Measurements from ENCODE around the gene KLHL3. TPM values are rescaled to one million over a fixed set of nuclear protein-coding genes. Genes with fewer than 3 reads are reported as not detected.

KLHL3 gene
- total RNA-seq, 3 donors from 2014 or later = 4.2 to 6.7 (median 5.4) TPM

DNA sequence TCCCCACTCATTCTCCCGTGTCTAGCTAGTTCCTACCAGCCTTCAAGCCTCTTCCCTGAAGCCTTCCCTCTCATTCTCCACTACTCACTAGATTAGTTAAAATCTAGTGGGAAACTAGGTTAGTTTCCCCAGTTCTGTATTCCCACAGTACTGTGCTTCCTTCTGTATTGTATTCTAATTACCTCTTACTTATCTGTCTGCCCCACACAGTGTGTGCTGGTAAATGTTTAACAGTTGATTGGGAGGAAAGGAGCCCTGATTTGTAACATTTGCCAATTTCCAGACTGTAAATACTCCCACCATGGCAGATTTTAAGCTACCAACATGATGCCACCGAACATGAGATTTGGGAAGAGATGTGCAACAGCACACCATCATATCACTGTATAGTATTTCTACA lies 8.3 kb downstream of the KLHL3 start:
- no peak for ATAC-seq
- no peaks in the 10 kb centered on the region for H3K36me3 ChIP-seq (ENCODE audit: low read depth)

DNA sequence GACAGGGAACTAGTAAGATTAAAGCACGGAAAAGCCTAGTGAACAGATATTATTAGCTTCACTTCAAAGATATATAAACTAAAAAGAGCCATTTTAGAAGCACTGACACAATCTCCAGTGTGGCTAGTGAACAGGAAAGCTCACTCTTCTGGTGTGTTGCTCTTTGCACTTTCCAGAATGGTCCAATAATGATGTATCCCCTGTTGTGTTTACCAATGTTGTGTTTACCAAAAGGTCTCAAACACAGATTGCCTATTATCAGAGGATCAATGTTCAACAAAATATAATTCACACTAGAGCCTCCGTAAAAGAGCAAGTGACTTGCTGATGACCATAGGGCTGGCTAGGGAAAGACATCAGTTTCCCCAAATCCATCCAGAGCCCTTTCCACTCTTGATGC lies 11.6 kb downstream of the KLHL3 start:
- no peaks in the 10 kb centered on the region for H3K36me3 ChIP-seq (ENCODE audit: low read depth)
- no peaks in the 10 kb centered on the region for H3K4me1 ChIP-seq (ENCODE audit: low read depth)
- intact Hi-C loops (cut with DNase I, micrococcal nuclease) = no loop called here
- TF ChIP-seq, protein P1, sequence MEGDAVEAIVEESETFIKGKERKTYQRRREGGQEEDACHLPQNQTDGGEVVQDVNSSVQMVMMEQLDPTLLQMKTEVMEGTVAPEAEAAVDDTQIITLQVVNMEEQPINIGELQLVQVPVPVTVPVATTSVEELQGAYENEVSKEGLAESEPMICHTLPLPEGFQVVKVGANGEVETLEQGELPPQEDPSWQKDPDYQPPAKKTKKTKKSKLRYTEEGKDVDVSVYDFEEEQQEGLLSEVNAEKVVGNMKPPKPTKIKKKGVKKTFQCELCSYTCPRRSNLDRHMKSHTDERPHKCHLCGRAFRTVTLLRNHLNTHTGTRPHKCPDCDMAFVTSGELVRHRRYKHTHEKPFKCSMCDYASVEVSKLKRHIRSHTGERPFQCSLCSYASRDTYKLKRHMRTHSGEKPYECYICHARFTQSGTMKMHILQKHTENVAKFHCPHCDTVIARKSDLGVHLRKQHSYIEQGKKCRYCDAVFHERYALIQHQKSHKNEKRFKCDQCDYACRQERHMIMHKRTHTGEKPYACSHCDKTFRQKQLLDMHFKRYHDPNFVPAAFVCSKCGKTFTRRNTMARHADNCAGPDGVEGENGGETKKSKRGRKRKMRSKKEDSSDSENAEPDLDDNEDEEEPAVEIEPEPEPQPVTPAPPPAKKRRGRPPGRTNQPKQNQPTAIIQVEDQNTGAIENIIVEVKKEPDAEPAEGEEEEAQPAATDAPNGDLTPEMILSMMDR (IDR thresholded peaks at IDR 0.05) = no peak
- H3K4me3 ChIP-seq = no peak overlapping the region
- H3K9me3 ChIP-seq = no peaks in the 10 kb centered on the region
- no peak for DNase-seq
- no peak for ATAC-seq

More for the DNA sequence above, 8.3 kb downstream of the KLHL3 start:
- intact Hi-C loops (cut with DNase I, micrococcal nuclease) = no loop called here
- no peaks in the 10 kb centered on the region for H3K9me3 ChIP-seq
- no peak overlapping the region for H3K4me3 ChIP-seq
- no peaks in the 10 kb centered on the region for H3K4me1 ChIP-seq (ENCODE audit: low read depth)
- TF ChIP-seq, protein P1 (IDR thresholded peaks at IDR 0.05) = no peak
- DNase-seq = no peak

DNA sequence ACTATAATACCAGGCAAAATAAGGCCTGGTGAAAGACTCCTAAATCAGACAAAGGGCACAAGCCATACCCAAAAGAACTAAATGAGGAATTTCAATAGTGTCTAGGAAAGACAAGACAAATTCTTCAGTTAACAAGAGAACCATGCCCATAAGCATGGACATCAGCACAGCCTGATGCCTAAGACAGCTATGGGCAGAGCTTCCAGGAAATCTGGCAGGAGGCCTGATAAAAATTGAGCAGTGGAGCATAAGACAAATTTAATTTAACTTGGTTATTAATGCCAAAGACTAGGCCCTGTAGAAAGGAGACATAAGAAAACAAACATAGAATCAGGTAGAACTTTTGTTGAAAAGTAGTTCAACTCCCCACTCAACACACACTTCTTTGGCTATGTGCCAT lies 17.3 kb downstream of the KLHL3 start:
- Histone ChIP-seq H3K4me3 (no peak overlapping the region), H3K36me3 (ENCODE audit: low read depth) (no peaks in the 10 kb centered on the region), H3K9me3 (peaks cover under 1% of the 10 kb centered on the region), H3K4me1 (ENCODE audit: low read depth) (no peaks in the 10 kb centered on the region)
- intact Hi-C loops (cut with DNase I, micrococcal nuclease) = no loop called here
- no peak for DNase-seq
- ATAC-seq = no peak
- TF ChIP-seq, protein P1 (IDR thresholded peaks at IDR 0.05) = no peak

DNA sequence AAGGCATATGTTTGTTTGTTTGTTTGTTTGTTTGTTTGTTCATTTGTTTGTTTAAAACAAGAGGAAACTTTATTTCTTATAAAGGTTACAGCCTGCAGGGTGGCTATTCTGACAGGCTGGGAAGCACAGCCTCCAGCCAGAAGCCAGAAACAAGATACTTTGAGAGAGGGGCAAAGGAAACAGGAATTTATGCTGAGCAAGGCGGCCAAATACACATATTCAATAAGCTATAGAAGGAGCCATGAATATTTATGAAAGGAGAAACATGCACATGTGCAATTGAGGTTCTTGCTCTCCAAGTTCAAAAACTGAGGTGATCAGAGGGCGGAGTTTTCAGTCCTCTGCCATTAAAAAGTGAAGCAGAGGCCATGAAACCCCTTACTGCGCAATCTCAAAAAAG lies 19.6 kb downstream of the KLHL3 start:
- intact Hi-C loops (cut with DNase I, micrococcal nuclease) = no loop called here
- no peak overlapping the region for H3K4me3 ChIP-seq

DNA sequence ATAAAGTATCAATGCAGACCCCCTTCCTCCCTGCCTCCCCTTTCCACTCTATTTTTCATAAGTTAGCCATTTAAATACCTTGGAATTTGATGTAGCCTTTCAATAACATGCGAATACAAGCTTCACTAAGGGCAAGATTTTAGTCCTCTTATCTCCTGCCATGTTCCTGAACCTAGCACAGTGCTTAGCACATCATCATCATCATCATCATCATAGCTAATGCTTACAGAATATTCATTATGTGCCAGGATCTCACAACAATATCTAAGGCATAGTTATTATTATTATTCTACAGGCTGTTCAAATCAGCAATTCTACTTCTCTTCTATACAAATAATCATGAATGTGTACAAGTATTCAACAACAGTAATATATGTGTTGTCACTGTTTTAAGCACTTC lies 20.4 kb downstream of the KLHL3 start:
- intact Hi-C loops (cut with DNase I, micrococcal nuclease) = no loop called here
- ATAC-seq (no peak), DNase-seq (no peak)
- Histone ChIP-seq H3K36me3 (ENCODE audit: low read depth) (no peaks in the 10 kb centered on the region), H3K9me3 (peaks cover 6% of the 10 kb centered on the region), H3K4me1 (ENCODE audit: low read depth) (no peaks in the 10 kb centered on the region), H3K4me3 (no peak overlapping the region)
- TF ChIP-seq, protein P1 (IDR thresholded peaks at IDR 0.05) = no peak

More for the DNA sequence above, 19.6 kb downstream of the KLHL3 start:
- no peak for DNase-seq
- Histone ChIP-seq H3K36me3 (ENCODE audit: low read depth) (no peaks in the 10 kb centered on the region), H3K4me1 (ENCODE audit: low read depth) (no peaks in the 10 kb centered on the region), H3K9me3 (peaks cover 6% of the 10 kb centered on the region)
- TF ChIP-seq, protein P1 (IDR thresholded peaks at IDR 0.05) = no peak
- no peak for ATAC-seq

DNA sequence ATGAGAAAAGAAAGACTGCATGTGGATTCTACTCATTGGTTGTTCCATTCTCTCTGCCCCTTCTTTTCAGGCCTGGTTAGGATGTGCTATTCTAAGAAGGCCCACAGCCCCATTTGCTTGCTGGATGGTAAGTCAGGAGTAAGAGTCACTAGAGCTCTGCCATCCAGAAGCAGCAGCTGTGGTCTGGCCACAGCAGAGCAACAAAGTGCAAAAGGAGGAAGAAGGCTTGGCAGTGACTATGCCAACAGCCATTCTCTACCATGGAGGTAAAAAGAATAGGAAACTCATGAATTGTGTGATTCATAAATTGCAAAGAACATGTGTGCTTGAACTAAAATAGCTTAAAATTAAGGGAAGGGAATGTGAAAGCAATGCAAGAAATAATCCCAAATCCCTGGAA lies 20.9 kb downstream of the KLHL3 start:
- no peaks in the 10 kb centered on the region for H3K36me3 ChIP-seq (ENCODE audit: low read depth)
- intact Hi-C loops (cut with DNase I, micrococcal nuclease) = no loop called here
- no peak overlapping the region for H3K4me3 ChIP-seq
- ATAC-seq = no peak
- no peak for DNase-seq
- H3K9me3 ChIP-seq = peaks cover 6% of the 10 kb centered on the region
- TF ChIP-seq, protein P1 (IDR thresholded peaks at IDR 0.05) = no peak
- H3K4me1 ChIP-seq (ENCODE audit: low read depth) = no peaks in the 10 kb centered on the region

All from mucosa of descending colon (tissue), 3 donors.